NCI-H1417 (cell line): ENCODE data around the gene SEC61A2.
"Not testable (repeated sequence)": the region's sequence is repeated elsewhere in the genome, so short reads cannot be mapped to it uniquely, and the experiment has no call there.

Source experiments
- DNase-seq, 3 experiments: peaks; one replicate each; lab custom pipeline; 2025; lab: John Stamatoyannopoulos, UW

SEC61A2 gene

GRCh38 chr10:12129222-12130111 is at the start of gene SEC61A2:
Gene SEC61A2 (plus strand): TSS chr10:12129677. CDS start chr10:12129788, 111 bp downstream.
- DNase-seq, result peak; percentile 86 to 92 (median 90)

- no peak for DNase-seq
These were observed 48.0 kb upstream of the SEC61A2 start for GRCh38 chr10:12081470-12081869.

- DNase-seq, result no peak
These were observed 47.5 kb upstream of the SEC61A2 start for GRCh38 chr10:12081879-12082557.

GRCh38 chr10:12088919-12089318 is 40.6 kb upstream of the SEC61A2 start:
- no peak for DNase-seq

- no peak for DNase-seq
These were observed 38.1 kb upstream of the SEC61A2 start for GRCh38 chr10:12091421-12091820.

GRCh38 chr10:12097361-12097760 is 32.1 kb upstream of the SEC61A2 start:
- DNase-seq, result not testable (repeated sequence)

- peak in 2 of 3 experiments; percentile 45 to 66 for DNase-seq
These were observed 31.7 kb upstream of the SEC61A2 start for GRCh38 chr10:12097791-12098190.

GRCh38 chr10:12098966-12099365 is 30.5 kb upstream of the SEC61A2 start:
- DNase-seq, result no peak

GRCh38 chr10:12103802-12104201 is 25.7 kb upstream of the SEC61A2 start:
- DNase-seq, result no peak

GRCh38 chr10:12107781-12108180 is 21.7 kb upstream of the SEC61A2 start:
- no peak for DNase-seq

GRCh38 chr10:12109286-12109685 is 20.2 kb upstream of the SEC61A2 start:
- no peak for DNase-seq

GRCh38 chr10:12111528-12111927 is 17.9 kb upstream of the SEC61A2 start:
- DNase-seq, result no peak

GRCh38 chr10:12113627-12114026 is 15.8 kb upstream of the SEC61A2 start:
- DNase-seq, result no peak

GRCh38 chr10:12121673-12122072 is 7.8 kb upstream of the SEC61A2 start:
- DNase-seq, result no peak

GRCh38 chr10:12130237-12130872 is 878 bp downstream of the SEC61A2 start:
- DNase-seq, result peak; percentile 30 to 70 (median 39)

- DNase-seq, result no peak
These were observed 6.2 kb downstream of the SEC61A2 start for GRCh38 chr10:12135631-12136030.

GRCh38 chr10:12140038-12140437 is 10.6 kb downstream of the SEC61A2 start:
- no peak for DNase-seq

GRCh38 chr10:12144538-12144937 is 15.1 kb downstream of the SEC61A2 start:
- DNase-seq, result no peak

GRCh38 chr10:12150163-12150562 is 20.7 kb downstream of the SEC61A2 start:
- no peak for DNase-seq

GRCh38 chr10:12154516-12154915 is 25.0 kb downstream of the SEC61A2 start:
- DNase-seq, result no peak

- no peak for DNase-seq
These were observed 27.1 kb downstream of the SEC61A2 start for GRCh38 chr10:12156367-12157123.

GRCh38 chr10:12158111-12158510 is 28.6 kb downstream of the SEC61A2 start:
- DNase-seq, result no peak
